Dendritic cell treated with granulocyte-macrophage colony-stimulating factor and Interleukin-4, amounts not matched to agents 40 ng/mL and 50 ng/mL, for 4 days (primary cell): ENCODE measurements around the gene RTN4R.
A peak's percentile ranks its signal among the peaks of the same experiment; 100 is the strongest.
"Not testable (repeated sequence)": the region's sequence is repeated elsewhere in the genome, so short reads cannot be mapped to it uniquely, and the experiment has no call there.

Source experiments
- H3K27ac Mint-ChIP-seq: one replicate; pipeline ENCODE4 v1.8.0; 2022; ENCODE audit warnings: mild to moderate bottlenecking, mixed read lengths
- H3K27me3 Mint-ChIP-seq: one replicate; pipeline ENCODE4 v1.8.0; 2022; ENCODE audit warnings: mild to moderate bottlenecking, mixed read lengths
- H3K36me3 Mint-ChIP-seq: one replicate; pipeline ENCODE4 v1.8.0; 2022; ENCODE audit warnings: low read depth, mixed read lengths
- H3K4me1 Mint-ChIP-seq: one replicate; pipeline ENCODE4 v1.8.0; 2022; ENCODE audit warnings: low read depth, mixed read lengths
- H3K4me3 Mint-ChIP-seq: one replicate; pipeline ENCODE4 v1.8.0; 2022; ENCODE audit warnings: mild to moderate bottlenecking, moderate library complexity, mixed read lengths
- H3K9me3 Mint-ChIP-seq: one replicate; pipeline ENCODE4 v1.8.0; 2022; ENCODE audit warnings: mixed read lengths
- intact Hi-C: fragments of 100-400 bp; cut with micrococcal nuclease; formaldehyde crosslinking; loops from one replicate; pipeline ENCODE4 v1.15.0; 2022

Gene RTN4R

DNA sequence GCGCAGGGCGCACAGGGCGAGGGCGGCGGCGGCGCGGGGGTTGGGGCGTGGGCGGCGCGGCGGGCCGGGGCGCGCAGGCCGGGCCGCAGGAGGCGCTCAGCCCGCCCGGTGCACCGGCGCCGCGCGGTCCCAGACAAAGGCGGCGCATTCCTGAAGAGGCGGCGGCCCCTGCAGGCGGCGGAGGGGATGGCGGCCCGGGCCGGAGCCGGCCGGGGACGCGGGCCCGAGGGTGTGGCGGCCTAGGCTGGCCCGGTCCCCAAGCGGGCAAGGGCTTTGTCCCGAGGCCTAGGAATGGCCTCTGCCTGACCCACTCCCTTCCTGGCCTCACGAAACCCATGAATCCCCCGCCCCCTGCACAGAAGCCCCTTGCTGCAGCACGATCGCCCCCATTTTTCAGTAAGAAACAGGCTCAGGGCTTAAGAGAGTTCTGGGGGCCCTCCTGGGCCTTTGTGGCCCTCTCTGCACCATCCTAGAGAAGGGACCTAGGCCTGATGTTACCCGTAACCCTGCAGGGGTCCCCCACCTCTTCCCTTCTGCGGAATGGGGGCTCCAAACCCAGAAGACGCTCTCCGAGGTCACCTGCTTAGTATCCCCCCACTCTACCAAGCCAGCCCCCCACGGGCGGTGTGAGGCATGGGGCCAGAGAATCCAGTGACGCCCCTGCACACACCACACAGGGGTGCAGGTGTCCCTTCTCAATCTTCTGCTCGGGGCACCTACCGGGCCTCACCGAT, at the start of gene RTN4R:
RTN4R (minus strand) TSS at position 40 of the 734 bp plus-strand sequence. CDS start 226 bp downstream, outside the sequence.
- intact Hi-C loops = no loop called here
- no peaks in the 10 kb centered on the region for H3K9me3 Mint-ChIP-seq
- peaks cover 18% of the 10 kb centered on the region for H3K4me1 Mint-ChIP-seq
- H3K27me3 Mint-ChIP-seq = peaks cover 36% of the 10 kb centered on the region
- H3K27ac Mint-ChIP-seq = no peak within 1 kb of the TSS
- peak within 1 kb of the TSS; percentile 41 for H3K4me3 Mint-ChIP-seq
- no peaks in the 10 kb centered on the region for H3K36me3 Mint-ChIP-seq

DNA sequence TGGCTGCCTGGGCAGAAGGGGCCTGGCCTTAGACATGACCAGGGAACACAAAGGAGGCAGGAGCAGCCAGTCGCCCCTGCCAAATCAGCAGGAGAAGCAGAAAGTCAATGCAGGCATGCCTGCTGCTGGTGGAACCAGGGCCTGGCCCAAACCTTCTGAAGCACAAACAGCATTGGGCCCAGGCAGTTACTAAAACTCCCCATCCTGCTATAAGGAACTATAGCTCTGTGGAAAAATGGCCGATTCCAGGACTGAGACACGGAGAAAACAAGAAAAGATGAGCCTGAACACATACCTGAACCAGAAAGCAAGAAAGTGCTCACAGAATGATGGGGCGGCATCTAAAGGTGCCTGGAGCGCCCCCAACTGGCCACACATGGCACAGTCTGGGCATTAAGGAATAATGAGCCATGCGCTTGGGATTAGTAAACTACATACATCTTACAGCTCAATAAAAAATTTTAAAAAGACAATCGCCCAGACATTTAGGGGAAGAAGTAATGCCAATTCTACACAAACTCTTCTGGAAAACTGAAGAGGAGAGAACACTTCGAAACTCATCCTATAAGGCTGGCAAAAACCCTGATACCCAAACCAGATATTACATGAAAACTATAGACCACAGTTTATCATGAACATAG, 49.4 kb upstream of the RTN4R start:
- intact Hi-C loops, H3K27ac Mint-ChIP-seq, H3K27me3 Mint-ChIP-seq, H3K9me3 Mint-ChIP-seq, H3K4me3 Mint-ChIP-seq: not testable (repeated sequence)
- peaks cover 44% of the 10 kb centered on the region for H3K4me1 Mint-ChIP-seq
- H3K36me3 Mint-ChIP-seq = peaks cover 51% of the 10 kb centered on the region

DNA sequence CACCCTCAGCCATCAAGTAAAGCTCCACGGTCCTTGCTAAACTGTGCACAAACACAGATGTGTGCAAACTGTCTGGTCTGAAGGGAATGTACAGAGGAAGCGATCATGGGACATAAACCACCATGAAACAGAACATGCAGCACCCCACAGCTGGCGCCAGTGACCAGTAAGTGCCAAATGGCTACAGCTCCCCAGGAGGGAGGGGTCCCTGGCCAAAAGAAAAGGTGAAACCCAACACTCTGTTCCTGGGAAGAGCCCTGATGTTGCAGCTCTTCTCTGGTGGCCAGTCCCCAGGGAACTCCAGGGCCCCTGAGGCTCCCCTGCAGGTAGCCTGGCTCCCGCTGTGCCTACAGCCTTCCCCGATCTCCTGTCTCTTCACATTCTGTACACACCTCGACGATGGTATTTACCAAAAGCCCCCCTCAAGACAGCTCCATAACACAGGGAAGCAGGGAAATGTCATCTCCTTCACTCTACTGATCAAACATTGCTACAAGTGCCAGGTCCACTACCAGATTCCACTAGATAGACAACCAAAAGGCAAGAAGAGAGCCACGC, 48.8 kb upstream of the RTN4R start:
- intact Hi-C loops = no loop called here
- Mint-ChIP-seq H3K4me1 (peaks cover 41% of the 10 kb centered on the region), H3K4me3 (no peak overlapping the region), H3K9me3 (no peaks in the 10 kb centered on the region), H3K27me3 (no peaks in the 10 kb centered on the region), H3K36me3 (peaks cover 54% of the 10 kb centered on the region), H3K27ac (no peak overlapping the region)

DNA sequence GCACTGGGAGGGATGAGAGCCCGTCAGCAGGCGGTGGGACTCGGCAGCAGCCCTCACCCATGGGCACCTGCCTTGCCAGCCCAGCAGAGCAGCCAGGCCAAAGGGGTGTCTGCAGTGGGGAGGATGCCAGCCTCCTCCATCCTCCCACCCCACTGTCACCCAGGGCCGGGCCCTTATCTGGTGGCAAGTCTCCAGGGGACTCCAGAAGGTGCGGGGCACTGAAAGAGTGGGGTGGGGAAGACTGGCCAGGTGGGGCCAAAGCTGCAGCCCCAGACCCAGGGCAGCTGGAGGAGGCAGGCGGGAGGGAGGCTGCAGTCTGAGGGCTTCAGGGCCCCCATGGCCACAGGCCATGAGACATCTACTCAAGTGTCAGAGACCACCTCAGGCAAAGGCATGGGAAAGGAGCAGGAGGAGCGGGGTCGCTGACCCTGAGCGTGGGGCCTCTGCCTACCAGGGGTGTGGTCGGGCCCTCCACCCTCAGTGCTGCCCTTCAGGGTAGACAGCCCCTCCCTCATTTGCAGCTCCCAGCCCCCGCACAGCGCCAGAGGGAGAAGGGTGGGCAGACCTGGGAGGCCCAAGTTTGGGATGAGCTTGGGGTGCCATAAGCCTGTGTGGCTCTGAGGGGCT, 48.2 kb upstream of the RTN4R start:
- intact Hi-C loops = no loop called here
- H3K4me1 Mint-ChIP-seq = peaks cover 37% of the 10 kb centered on the region
- no peak overlapping the region for H3K4me3 Mint-ChIP-seq
- H3K27ac Mint-ChIP-seq = no peak overlapping the region
- peaks cover 60% of the 10 kb centered on the region for H3K36me3 Mint-ChIP-seq
- no peaks in the 10 kb centered on the region for H3K27me3 Mint-ChIP-seq
- H3K9me3 Mint-ChIP-seq = no peaks in the 10 kb centered on the region

DNA sequence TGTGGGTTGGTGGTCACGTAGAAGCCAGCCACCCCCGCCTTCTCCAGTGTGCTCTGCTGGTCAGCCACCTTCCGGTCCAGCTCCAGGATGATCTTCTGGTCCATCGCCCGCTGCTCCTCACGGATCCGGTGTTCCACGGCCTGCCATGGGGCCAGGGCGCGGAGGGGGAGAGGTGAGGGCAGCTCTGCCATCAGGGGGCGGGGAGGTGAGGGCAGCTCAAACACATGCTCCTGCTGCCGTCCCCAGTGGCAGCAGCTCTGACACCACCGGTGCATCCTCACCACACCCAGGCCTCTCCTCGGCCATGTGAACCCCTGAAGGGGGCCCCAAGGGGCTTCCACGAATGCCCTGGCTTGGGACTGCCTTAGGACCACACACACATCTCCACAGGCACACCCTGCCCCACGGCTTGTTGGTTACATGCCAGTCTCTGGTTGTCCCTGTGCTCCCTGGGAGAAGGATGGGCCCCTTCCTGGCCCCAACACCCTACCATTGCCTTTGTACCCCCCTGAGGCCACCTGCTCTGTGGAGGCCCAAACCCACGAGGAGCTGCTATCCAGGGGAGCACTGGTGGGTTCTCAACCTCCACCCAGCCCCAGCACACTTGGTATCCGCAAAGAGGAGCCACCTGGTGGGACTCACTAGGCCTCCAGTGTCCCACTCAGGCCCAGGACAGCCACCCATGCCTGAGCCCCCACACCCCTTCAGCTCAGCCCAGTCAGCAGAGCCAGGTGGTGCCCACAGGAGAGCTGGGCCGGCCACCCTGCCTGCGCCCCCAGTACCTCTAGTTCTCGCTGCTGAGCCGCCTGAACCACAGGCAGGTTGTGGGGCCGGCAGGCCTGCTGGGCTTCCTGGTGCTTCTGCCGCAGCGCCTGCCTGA, 47.5 kb upstream of the RTN4R start:
- intact Hi-C loops = no loop called here
- no peak overlapping the region for H3K4me3 Mint-ChIP-seq
- no peak overlapping the region for H3K27ac Mint-ChIP-seq
- peaks cover 58% of the 10 kb centered on the region for H3K36me3 Mint-ChIP-seq
- H3K9me3 Mint-ChIP-seq = no peaks in the 10 kb centered on the region
- H3K27me3 Mint-ChIP-seq = no peaks in the 10 kb centered on the region
- peaks cover 30% of the 10 kb centered on the region for H3K4me1 Mint-ChIP-seq

DNA sequence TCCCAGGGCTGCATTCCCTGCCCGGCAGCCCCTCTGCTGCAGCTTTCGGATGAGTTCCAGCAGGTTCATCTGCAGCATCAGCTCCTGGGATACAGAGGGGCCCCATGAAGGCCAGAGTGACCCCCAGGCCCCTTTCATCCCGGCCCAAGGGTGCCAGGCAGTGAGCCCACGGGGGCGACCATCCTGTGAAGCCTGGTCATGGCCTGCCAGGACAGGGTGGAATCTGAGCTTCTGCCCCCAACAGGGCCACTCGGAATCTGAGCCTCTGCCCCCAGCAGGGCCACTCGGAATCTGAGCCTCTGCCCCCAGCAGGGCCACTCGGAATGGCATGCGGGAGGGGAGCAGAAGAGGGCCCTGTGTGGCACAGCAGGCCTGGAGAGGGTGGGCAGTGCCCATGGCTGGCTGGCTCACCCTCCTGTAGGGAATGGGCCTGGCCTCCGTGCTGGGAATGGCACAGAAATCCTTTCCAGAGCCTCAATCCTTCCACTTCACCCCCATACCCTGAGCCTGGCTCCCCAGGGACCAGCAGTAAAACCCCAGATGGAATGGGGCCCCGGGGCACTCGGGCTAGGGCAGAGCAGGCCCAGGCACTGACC, 46.7 kb upstream of the RTN4R start:
- H3K27me3 Mint-ChIP-seq, H3K4me3 Mint-ChIP-seq, intact Hi-C loops, H3K27ac Mint-ChIP-seq, H3K9me3 Mint-ChIP-seq: not testable (repeated sequence)
- Mint-ChIP-seq H3K36me3 (peaks cover 51% of the 10 kb centered on the region), H3K4me1 (peaks cover 26% of the 10 kb centered on the region)

DNA sequence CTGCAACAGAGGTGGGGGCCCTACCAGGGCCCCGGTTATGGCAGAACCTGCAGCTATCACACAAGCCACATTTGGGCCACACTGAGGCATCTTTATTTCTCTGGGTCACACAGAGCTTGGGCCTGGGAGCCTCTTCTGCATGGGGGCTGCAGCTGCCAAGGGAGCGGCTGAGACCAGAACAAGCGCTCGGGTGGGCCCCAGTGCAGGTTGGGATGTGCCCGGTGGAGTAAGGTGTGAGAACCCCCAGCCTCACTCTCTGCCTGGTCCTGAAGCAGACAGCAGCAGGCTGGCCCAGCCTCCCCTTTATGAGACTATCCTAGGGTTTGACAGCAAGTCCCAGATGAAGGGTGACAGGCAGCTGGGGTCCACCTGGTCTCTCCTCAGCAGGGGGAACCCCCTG, 46.1 kb upstream of the RTN4R start:
- peaks cover 23% of the 10 kb centered on the region for H3K4me1 Mint-ChIP-seq
- H3K27ac Mint-ChIP-seq, H3K9me3 Mint-ChIP-seq, H3K4me3 Mint-ChIP-seq, intact Hi-C loops, H3K27me3 Mint-ChIP-seq: not testable (repeated sequence)
- peaks cover 46% of the 10 kb centered on the region for H3K36me3 Mint-ChIP-seq

DNA sequence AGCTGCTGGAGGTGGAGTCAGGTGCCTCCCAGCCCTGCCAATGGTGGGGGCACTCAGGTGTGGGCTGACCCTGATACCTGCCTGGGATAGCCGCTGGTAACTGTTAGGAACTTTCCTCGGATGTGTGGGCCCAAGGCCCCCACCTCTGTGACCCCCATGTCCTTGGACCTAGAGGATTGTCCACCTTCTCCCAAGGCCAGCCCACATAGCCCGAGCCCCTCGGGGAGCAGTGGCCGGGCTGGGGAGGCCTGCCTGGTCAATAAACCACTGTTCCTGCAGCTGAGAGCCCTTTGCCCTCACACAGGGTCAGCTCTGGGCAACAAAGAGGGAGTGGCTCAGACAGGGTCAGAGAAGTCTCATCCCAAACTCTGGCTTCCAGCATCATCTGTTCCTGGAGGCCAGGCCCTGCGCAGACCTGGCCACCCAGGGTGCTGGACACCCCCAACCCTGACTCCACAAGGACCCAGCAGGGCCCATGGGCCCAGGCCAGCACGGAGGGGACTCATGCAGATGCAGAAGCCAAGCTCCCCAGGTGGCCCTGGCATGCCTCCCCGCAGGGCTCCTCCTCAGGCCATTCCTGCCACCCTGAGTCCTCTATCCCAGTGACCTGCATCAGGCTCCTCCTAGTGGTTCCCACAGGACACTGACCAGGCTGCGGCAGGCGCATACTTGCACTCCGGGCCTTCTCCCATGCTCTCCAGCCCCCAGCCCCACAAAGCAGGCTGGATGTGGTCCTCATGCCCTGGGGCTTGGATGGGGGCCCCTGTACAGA, 45.4 kb upstream of the RTN4R start:
- H3K36me3 Mint-ChIP-seq = peaks cover 45% of the 10 kb centered on the region
- intact Hi-C loops, H3K9me3 Mint-ChIP-seq, H3K4me3 Mint-ChIP-seq, H3K27ac Mint-ChIP-seq, H3K27me3 Mint-ChIP-seq: not testable (repeated sequence)
- peaks cover 16% of the 10 kb centered on the region for H3K4me1 Mint-ChIP-seq

DNA sequence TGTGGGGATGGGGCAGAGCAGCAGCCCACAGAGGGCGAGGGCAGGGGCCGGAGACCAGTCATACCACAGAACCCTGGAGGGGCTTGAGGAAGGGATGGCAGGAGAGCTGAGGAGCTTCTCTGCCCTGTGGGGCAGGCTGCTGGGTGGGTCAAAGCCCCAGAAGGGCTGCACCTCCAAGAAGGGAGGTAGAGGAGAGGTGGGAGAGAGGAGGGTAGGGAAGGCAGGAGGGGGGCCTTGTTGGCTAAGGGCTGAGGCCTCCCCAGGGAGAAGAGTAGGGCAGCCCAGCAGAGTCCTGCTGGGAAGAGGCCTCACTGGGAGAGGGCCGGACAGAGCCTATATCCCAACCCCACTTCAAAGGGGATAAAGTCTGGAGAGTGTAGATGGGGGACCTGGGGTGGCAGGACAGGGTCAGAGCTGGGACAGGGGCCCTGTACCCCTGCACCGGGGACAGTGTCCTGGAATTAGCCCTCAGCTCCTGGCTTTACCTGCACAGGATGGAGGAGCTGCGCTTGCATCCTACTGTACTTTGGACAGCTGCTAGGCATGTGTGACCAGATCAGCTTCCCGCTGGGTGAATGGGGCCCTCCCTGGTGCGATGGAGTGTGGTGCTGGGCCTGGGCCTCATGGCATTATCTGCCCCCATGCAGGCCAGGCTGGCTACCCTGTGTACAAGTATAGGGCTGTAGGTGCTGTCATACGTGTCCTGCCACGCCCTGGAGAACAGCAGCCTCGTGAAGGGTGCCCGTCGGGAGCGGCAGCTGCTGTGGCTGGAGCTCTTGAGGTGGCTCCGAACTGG, 44.5 kb upstream of the RTN4R start:
- no peaks in the 10 kb centered on the region for H3K9me3 Mint-ChIP-seq
- H3K4me1 Mint-ChIP-seq = peaks cover 8% of the 10 kb centered on the region
- no peak overlapping the region for H3K27ac Mint-ChIP-seq
- H3K36me3 Mint-ChIP-seq = peaks cover 45% of the 10 kb centered on the region
- intact Hi-C loops = no loop called here
- H3K4me3 Mint-ChIP-seq = no peak overlapping the region
- H3K27me3 Mint-ChIP-seq = no peaks in the 10 kb centered on the region

DNA sequence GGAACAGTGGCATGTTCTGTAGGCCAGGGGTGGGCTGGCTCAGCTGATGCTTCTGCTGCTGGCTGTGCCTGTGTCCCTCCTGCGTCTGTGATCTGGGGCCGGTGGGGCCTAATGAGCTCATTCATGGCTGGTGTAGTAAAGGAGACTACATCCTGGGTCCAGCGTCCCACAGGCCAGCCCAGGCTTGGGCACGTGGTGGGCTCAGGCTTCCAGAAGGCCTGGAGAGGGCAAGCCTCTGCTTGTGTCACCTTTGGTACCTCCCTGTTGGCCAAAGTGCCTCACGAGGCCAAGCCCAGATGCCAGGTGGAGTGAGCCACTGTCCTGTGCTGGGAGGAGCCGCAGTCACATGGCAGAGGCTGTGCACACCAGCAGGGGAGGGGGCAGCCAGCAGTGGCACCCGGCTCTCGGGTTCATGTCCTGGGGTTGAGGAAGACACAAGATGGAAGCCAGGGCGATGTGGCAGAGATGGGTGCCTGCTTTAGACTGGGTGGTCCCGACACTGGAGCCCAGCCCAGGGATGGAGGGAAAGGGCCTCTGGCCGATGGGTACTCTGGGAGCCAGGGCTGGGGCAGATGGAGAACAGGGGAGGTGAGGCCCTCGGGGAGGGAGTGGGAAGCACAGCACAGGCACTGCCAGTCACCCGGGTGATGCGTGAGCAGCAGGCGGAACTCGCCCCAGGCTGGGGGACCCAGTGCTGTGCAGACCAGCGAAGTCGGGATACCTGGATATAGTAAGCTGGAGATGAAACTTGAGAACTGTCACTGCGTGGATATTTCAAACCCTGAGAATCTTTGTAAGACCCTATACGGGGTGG, 43.3 kb upstream of the RTN4R start:
- not testable (repeated sequence) for H3K27ac Mint-ChIP-seq
- H3K36me3 Mint-ChIP-seq = peaks cover 44% of the 10 kb centered on the region

DNA sequence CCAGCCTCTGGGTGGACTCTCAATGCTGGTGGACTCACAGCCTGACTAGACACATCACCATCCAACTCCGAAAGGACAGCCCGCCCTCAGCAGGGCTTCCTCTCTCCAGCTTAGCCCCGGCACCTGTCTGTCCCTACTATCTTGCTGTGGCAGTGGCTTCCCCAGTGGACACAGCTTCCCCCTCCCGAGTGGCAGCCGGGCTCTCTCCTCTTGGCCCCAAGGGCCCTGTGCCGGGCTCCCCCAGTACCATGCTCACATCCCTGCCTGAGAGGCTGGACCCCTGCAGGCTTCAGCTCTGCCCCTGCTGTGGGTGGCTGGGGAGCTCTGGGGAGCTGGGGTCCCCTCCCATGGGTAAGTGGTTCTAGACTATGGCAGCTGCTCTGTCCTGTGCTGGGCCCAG, 42.7 kb upstream of the RTN4R start:
- H3K4me1 Mint-ChIP-seq, H3K9me3 Mint-ChIP-seq, H3K27ac Mint-ChIP-seq, intact Hi-C loops, H3K27me3 Mint-ChIP-seq, H3K4me3 Mint-ChIP-seq: not testable (repeated sequence)
- peaks cover 37% of the 10 kb centered on the region for H3K36me3 Mint-ChIP-seq

More for the DNA sequence above, 43.3 kb upstream of the RTN4R start:
- H3K27me3 Mint-ChIP-seq, intact Hi-C loops, H3K4me3 Mint-ChIP-seq, H3K4me1 Mint-ChIP-seq, H3K9me3 Mint-ChIP-seq: not testable (repeated sequence)

DNA sequence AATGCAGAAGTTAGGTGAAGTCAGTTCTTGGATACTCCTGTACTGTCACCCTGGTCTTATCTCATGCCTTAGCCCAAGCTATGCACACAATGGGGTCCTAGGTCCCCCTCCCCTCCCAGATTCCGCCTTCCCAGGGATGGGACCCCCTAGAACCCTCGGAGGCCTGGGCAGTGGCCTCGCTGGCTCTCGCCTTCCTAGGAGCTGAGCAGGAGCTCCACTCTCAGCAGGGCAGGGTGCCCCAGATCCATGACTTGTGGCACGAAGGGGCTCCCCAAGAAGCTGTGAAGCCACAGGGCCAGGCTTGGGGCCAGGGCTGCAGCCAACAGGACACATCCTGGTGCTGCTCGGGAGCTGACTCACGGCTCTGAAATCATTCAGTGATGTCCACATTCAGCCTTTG, 42.1 kb upstream of the RTN4R start:
- H3K4me3 Mint-ChIP-seq, H3K27ac Mint-ChIP-seq, intact Hi-C loops, H3K4me1 Mint-ChIP-seq, H3K27me3 Mint-ChIP-seq, H3K9me3 Mint-ChIP-seq: not testable (repeated sequence)
- peaks cover 31% of the 10 kb centered on the region for H3K36me3 Mint-ChIP-seq
